ENCODE results near the gene PARL.
"Not testable (repeated sequence)": the region's sequence is repeated elsewhere in the genome, so short reads cannot be mapped to it uniquely, and the experiment has no call there.

Gene PARL

DNA sequence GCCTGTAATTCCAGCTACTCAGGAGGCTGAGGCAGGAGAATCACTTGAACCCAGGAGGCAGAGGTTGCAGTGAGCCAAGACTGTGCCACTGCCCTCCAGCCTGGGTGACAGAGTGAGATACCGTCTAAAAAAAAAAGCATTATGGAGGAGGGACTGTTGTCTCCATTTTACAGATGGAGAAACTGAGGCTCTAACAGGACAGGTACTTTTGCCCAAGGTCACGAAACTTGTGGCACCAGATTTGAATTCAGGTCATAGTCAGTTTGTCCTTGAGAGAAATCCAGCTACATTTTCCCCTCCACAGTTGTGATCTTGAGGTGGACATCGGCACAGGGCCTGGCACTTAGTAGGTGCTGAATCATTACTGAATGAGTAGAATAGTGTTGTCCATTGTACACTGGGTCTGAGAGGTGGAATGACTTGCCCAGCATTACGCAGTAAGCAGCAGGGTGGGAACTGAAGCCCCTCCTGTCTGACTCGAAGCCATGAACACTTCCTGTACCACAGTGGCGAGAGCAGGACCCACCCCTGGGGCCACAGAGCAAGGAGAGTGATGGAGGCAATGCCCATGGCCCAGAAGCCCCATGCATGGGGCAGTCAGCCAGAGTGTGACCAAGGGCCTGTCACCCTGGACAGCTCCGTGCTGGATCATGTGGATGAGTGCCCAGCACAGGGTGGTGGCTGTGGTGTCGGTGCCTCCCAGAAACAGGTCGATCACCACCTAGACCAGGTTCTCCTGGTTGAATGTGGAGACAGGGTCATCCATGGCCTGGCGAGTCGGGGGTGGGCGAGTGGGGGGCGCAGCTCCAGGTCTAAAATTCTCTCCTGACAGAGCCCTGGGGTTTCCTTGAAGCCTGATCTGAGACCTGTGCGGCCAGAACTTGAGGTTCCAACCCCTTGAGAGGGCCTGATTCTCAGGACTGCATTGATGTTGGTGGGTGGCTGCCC lies 20.4 kb upstream of the PARL start:
- no peak for DNase-seq

DNA sequence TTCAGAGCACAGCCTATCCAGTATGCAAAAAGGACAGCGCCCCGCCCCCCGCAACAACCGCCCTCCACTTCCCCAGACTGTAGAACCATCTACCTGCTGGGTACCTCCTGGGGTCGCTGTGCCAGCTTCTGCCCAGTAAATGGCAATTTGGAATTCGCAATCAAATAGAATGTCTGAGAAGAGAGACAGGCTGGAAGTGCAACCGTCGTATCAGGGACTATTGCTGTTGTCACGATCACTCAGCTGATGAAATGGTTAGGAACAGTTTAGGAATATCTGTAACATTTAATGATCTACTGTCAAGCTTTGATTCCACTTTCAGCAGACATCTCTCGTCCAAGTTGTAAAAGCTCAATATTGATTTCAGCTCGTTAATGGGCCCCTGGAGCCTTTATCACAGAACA lies 13.3 kb upstream of the PARL start:
- DNase-seq, result no peak

DNA sequence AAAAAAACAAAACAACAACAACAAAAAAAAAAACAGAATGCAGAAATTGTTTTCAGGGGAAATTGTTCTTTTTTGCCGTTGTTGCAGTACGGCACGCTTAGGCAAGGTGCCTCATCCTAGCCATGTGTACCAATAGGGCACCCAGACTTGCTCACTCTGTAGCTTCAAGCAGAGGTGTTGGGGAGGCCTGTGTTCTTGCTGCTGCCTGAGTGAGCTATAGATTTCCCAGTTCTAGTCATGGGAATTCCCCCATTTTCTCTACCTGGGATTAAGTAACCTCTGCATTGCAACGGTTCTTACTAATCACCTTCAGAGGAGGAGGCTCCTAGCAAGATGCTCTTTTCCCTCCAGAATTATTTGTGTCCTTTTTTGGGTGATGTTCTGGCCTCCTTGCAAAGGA lies 12.9 kb upstream of the PARL start:
- no peak for DNase-seq

DNA sequence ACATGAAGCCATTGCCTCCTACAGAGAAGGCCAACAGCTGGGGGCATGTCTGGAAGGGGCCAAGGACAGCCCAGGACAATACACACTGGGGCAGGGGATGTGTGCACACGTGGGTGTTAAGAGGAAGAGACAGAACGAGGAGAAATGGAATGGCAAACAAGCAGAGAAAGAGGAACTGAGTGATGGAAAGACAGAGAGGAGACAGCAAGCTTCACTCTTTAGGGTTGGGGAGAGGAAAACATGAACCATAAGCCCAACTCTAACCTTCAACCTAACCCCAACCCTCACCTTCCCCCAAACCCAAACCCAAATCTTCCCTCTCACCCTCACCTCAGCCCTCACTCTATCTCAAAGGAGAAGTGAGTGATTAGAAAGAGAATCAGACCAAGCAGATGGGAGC lies 11.9 kb upstream of the PARL start:
- no peak for DNase-seq

DNA sequence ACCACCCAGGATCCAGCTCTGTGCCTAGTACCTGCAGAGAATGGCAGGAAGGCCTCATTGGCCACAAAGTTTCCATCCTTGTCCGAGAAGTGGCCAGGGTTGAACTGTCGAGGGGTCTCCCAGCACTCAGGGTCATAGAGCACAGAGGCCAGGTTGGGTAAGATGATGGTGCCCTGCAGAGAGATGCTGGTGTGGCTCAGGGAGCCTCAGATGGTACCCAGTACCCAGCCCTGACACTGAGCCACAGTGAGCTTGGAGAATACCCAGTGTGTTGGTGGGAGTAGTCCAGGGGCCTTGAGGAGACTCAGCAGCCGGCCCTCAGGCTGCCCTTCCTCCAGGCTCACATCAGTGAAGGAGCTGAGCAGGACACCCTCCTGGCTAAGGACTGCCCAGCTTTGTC lies 11.5 kb upstream of the PARL start:
- no peak for DNase-seq

DNA sequence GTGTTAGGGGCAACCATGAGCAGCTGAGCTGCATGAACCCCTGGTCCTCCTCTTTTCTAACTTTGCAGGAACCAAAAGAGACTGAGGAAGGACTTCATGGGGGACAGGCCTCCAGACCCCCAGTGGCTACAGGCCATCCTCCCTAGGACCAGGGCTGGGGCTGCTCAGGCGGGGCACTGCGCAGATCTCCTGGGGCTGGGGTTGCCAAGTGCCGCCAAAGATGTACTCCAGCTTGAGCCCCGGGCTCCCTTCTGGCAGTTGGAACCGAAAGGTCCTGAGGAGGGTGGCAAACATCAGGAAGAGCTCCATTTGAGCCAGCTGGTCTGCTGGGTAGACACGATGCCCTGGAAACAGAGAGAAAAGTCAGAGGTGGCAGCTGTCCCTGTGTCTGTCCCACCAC lies 11.1 kb upstream of the PARL start:
- DNase-seq, result no peak

DNA sequence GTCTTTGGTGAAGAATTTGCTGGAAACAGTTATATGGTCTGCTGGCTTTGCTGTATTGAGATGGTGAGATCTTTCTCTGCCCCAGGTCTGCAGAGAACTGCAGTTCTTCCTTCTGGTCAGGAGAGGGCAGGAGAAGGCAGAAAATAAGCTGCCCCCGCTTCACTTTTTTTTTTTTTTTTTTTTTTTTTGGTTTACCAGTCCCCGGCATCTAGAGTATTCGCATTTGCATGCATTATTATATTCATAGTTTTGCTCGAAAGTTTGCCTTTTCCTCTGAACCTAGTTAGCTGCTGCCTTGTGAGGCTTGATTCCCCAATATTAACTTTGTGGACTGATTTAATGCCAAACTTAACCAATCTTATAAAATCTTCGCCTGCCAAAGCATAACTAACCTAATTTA lies 10.6 kb upstream of the PARL start:
- peak; percentile 64 for DNase-seq

DNA sequence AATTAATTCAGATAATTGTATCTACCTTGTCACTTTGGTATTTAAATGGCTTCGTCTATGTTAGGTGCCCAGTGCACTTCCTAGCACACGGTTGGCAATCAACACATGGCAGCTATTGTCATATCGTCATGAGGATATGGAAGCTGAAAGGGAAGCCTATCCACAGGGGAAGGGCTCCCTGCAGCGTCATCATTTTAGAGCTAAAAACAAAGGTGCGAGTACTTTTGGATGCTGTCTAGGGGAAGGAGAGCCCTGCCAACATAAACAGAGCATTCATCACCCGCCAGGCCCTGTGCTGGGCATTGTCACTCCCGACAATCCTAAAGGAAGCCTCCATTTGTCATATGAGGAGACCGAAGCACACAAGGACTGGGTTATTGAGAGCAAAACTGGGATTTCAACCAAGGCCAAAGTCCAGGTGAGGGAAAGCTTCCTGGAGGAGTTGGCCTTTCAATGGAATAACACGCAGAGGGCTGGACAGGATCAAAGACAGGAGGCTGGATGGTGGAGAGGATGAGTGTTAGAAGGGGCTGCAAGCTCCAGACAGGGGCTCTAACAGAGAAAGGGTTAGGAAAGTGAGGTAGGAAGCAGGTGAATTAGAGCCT lies 8.0 kb upstream of the PARL start:
- DNase-seq, result no peak

DNA sequence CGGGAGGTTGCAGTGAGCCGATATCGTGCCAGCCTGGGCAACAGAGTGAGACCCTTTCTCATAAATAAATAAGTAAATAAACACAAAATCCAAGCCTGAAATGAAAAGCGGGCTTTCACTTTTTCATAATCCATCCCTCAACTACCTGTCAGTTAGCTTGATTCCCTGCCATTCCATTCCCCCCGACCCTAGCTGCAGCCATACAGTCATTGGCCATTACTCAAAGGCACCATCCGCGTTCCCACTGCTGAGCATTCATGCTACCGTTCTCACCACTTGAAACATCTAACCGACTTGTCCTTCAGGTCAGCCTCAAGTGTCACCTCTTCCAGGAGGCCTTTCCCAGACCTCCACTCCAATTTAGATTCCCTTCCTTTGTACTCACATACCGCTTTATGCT lies 1.1 kb upstream of the PARL start:
- no peak for DNase-seq

DNA sequence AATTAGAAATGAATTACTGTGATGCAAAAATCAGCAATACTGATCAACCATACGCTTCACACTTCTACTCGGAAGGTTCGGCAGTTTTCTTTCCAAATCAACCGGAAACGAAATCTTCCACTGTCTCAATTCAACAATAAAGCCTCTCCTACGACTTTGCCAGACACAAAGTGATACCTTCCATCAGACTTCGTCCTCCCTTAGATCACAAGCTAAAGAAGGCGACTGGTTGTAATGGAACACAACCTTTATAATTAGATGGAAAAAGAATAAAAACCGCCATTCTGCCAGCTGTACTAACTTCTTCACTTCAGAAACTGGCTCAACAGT lies 618 bp downstream of the PARL start:
- no peak for DNase-seq

DNA sequence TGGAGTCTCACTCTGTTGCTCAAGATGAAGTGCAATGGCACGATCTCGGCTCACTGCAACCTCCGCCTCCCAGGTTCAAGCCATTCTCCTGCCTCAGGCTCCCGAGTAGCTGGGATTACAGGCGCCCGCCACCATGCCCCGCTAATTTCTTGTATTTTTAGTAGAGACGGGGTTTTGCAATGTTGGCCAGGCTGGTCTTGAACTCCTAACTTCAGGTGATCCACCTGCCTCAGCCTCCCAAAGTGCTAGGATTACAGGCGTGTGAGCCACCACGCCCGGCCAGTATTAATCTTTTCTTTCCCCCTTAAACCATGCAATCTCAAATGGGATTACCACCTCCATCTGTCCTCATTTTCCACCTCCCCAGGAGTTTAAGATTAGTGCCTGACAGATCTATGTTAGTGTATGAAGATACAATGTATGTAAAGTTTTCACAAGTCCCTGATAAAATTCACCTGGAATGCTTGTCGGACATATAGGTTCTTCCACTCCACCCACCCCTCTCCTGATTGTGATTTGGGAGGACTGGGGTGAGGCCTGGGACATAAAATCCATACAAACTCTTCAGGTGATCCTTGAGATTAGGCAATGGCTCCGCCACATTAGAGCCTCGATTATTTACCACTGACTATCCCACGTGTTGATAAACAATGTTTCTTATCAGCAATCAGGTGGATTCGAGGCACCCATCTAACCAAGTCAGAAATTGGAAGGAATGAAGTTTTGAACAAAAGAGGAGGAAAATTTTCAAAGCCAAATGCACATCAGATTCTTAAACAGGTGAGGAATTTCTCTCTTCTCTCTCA lies 1.2 kb downstream of the PARL start:
- DNase-seq, result no peak

DNA sequence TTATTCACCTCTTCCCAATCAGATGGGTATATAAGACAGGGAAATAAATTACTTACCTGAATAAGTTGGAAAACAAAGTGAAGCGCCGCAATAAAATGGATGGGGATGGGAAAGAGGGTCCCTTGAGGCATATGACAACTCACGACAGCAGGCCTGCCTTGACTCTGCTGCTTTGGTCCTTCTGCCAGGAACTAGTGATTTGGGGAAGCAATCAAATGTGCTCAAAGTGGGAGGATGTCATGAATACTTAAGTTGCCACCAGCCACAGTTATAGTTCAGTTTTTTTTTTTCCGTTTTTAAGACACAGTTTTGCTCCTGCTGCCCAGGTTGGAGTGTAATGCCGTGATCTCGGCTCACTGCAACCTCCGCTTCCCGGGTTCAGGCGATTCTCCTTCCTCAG lies 4.6 kb downstream of the PARL start:
- DNase-seq, result no peak

DNA sequence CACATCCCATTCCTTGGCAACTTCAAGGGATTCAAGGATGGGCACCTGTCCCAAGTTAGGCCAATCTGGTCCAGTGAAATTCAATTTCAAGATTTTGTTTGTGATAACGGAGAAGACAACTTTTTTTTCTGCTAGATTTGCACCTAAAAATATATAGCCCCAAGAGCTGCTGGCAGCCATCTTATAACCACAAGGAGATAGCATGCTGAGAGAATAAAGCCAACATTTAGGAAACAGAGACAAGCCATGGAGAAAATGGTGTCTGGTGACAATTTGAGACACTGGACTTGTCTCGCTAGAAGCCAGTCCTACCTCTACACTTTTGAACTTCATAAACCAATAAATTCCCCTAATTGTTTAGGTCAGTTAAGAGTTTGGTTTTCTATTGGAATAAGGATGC lies 5.4 kb downstream of the PARL start:
- no peak for DNase-seq

DNA sequence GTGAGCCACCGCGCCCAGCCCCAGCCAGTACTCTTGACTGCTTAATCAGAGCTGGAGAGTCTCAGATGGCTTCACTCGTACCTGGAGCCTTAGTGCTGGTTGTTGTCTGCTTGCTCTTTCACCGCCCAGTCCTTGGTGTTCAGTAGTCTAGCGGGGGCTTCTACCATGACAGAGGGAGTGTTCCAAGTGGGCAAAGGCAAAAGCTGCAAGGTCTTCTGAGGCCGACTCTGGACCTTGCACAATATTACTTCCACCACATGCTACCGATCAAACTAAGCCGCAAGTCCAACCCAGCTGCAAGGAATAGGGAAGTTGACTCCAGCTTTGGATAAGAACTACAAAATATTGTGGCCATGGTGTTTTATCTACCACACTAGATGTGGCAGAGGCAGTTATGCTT lies 6.6 kb downstream of the PARL start:
- DNase-seq, result no peak

DNA sequence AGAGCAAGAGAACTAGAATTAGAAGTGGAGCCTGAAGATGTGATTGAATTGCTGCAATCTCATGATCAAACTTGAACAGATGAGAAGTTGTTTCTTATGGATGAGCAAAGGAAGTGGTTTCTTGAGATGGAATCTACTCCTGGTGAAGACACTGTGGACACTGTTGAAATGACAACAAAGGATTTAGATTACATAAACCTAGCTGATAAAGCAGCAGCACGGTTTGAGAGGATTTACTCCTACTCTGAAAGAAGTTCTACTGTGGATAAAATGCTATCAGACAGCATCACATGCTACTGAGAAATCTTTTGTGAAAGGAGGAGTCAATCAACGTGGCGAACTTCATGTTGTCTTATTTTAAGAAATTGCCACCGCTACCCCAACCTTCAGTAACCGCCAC lies 7.5 kb downstream of the PARL start:
- DNase-seq, result not testable (repeated sequence)

DNA sequence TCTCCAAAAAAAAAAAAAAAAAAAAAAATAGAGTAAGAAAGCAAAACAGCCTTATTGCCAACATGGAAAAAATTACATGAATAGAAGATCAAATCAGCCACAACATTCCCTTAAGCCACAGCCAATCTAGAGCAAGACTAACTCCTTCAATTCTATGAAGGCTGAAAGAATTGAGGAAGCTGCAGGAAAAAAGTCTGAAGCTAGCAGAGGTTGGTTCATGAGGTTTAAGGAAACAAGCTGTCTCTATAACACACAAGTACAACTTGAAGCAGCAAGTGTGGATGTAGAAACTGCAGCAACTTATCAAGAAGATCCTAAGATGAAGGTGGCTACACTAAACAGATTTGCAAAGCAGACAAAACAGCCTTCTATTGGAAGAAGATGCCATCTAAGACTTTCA lies 9.3 kb downstream of the PARL start:
- DNase-seq, result no peak

DNA sequence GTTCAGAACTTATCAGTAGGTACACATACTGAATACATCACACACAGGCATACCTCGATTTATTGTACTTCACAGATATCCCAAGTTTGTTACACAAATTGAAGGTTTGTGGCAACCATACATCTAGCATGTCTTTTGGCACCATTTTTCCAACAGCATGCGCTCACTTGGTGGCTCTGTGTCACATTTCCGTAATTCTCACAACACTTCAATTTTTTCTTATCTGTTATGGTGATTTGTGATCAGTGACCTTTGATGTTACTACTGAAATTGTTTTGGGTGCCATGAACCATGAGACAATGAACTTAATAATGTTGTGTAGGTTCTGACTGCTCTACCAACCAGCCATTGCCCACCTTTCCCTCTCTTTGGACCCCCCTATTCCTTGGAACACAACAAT lies 10.8 kb downstream of the PARL start:
- DNase-seq, result no peak

DNA sequence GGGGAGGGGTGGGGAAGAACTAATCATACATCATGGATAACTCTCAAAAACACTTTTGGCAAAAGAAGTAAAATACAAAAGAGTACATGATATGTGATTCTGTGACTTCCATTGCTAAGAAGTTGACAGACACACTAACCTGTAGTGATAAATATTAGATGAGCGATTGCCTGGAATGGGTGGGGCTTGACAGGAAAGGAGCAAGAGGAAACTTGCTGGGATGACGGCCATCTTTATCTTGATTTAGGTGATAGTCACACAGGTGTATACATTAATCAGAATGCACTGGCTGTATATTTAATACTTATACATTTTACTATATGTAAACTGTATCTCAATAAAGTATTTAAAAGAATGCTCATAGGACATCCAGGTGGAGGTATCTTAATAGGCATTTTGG lies 13.1 kb downstream of the PARL start:
- no peak for DNase-seq

DNA sequence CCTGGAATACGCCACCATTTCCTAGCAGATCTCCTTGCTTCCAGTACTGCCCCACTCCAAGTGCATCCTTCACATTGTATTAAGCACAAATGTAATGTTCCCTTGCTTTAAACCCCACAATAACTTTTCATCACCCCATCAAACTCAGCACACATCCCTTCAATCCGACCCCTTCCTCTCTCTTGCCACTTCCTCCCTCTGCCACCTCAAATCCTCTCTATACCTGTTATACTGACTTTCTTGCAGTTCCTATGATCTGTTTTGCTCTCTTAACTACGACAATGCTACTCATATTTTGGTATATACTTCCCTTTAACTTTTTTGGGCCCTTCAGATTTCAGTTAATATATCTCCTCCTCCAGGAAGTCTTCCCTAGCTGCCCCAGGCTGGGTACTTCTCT lies 14.1 kb downstream of the PARL start:
- DNase-seq, result no peak

DNA sequence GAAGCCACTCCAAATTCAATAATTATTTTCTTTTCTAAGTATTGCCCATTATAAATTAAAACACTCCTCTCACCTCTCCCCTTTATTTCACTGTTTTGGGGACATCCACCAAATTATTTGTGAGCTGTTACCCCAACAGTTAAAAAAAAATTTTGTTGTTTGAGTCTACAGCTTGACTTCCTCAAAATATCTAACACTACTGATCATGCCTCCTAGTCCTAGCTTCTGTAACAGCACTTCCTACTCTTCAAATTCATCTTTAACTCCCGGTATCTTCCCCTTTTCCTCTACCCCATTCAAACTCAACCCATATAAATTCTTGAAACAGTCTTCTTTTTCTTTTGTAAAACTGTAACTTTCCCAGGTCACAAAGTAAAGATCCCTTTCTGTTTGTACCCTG lies 15.9 kb downstream of the PARL start:
- no peak for DNase-seq

DNA sequence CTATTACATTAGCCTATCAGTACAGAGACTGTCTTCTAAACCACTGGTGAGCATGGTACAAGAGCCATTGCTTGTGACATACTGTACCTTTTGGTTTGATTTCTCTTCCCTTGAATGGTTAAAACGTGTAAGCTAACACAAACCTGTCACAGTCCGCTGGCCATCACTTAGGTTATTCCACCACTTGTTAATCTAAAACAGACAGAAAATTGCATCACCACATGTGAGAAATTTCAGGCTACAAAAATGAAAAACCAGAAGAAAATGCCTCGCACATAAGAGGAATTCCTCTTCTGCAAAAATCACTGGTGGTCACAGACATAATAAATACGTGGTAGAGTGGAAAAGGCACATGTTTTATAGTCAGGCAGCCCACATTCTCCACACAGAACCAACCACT lies 22.1 kb downstream of the PARL start:
- no peak for DNase-seq

DNA sequence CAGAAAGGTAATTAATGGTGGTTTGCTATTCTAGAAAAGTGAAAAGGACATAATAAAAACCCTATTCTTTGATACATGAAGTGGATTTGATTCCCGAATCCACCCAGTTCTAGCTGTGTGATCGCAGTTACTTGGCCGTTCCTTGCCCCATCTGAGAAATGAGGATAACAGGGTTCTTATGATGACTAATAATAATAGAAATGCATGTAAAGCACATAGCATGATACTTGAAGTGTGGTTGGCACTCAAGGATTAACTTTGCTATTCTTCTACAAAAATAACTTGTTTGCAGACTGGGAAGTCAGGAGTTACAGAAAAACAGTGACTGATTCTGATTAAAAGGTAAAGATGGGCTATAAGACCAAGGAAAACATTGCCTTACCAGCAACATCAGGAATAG lies 26.8 kb downstream of the PARL start:
- DNase-seq, result no peak

DNA sequence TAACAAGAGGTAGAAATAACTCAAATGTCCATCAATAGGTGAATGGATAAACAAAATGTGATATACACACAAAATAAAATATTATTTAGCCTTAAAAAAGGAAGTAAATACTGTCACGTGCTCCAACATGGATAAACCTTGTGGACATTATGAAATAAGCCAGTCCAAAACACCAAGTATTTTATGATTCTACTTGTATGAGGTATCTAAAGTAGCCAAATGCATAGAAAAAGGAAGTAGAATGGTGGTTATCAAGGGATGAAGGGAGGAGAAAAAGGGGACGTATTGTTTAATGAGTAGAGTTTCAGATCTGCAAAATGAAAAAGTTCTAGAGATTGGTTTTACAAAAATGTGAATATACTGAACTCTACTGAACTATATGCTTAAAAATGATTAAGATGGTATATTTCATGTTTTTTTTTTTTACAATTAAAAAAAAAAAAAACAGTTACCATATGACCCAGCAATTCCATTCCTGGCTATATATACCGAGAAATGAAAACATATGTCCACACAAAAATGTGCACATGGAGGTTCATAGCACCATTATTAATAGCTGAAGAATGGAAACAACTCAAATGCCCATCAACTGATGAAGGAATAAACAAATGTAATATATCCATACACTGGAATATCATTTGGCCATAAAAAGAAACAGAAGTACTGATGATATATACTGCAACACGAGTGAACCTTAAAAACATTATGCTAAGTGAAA lies 30.2 kb downstream of the PARL start:
- DNase-seq, result no peak

Measured in 8988T (cell line).